NCI-H748 (cell line): Measurements from ENCODE around the gene JSRP1.

Experiments used
- DNase-seq: peaks from one replicate; lab custom pipeline; 2025; ENCODE audit not compliant: unreplicated experiment; lab: John Stamatoyannopoulos, UW

Gene JSRP1, protein sequence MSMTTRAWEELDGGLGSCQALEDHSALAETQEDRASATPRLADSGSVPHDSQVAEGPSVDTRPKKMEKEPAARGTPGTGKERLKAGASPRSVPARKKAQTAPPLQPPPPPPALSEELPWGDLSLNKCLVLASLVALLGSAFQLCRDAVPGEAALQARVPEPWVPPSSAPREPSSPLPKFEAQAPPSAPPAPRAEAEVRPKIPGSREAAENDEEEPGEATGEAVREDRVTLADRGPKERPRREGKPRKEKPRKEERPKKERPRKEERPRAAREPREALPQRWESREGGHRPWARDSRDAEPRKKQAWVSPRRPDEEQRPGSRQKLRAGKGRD

DNA sequence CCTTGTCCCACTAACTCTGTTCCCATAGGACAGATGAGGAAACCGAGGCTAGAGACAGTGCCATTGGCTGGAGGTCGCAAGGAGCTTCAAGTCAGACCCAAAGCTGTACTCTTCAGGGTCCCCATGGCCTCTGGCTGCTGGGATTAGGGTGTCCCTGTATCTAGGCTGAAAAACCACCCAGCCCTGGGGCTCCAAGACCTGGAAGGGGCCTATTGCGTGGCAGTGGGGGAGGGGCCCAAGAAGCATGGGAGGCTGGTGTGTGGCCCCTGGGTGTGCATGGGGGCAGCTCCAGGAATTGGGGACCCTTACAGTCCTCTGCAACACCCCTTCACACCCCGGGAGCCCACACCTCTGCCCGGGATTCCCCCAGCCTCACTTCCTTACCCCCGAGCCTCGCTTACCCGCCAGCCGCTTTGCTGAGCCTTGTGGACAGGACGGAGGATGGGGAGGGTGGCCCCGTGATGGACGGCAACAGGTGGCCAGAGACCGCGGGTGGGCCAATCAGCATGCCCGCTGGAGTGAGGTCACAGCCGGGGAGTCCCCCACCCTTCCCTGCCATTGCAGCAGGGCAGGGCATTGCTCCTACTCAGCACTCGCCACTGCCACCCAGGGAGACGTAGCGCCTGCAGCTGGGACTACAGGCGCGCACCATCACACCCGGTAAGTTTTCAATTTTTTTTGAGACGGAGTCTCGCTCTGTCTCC lies at the start of gene JSRP1:
Gene JSRP1, minus strand, starts transcription at position 436 of the 704 bp plus-strand sequence. CDS start 1,103 bp downstream, outside the sequence.
- DNase-seq: no peak

DNA sequence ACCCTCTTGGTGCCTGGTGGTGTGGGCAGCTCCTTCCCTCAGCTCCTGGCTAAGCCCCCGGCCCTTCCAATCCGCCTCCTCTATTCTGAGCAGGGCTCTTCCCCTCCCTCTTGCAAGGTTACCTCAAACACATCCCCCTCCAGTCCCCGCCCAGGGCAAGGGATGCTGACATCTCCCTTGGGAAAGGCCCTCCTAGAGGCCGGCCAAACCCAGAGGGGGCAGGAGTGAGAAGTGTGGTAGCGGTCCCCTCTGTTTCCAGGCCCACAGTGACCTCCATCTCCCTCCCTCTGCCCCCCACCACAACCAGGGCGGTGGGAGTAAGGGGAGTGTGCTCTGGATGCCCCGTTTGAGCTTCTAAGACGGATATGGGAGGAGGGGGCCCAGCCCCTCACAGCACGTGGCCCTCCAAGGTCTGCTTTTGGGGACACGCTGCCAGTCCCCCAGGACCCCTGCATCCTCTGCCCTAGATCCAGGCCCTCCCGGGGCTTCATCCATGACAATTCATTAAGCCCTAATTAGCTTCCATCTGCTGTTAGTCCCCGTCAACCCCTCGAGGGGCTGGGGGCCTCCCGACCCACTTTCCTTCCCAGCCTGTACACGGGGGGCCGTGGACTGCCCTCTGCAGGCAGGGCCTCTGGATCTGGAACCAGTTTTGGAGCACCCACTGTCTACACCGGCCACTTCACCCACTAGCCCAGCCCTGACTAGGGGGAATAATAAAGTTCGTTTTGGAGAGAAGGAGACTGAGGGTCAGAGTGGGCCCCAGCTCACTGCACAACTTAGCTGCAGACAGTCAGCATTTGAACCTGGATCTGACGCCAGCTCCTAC lies 49.4 kb upstream of the JSRP1 start:
- no peak for DNase-seq

DNA sequence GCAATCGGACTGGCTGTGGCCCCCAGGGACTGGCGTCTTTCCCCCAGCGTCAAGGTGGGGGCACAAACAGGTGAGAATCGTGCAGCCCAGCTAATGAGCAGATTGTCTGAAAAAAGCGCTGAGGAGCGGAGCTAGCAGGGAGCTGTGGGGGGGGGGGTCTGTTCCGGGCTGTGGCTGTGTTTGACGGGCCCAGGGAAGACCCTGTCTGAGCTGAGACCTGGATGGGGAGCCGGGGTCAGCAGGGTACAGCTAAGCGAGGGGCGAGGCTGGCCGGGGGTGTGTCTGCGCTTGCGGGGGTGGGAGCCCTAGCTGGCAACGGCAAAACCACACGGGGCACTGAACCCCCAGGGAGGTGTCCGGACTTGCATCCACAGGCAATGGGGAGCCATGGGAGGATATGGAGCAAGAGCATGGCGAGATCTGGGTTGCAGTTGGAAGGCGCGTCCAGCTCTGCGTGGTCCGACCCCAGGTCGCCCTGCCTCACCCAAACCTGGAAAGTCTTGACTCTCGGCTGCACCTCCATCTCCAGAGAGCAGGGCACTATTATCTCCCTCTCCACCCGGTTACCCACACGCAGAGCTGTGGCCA lies 47.1 kb upstream of the JSRP1 start:
- no peak for DNase-seq

DNA sequence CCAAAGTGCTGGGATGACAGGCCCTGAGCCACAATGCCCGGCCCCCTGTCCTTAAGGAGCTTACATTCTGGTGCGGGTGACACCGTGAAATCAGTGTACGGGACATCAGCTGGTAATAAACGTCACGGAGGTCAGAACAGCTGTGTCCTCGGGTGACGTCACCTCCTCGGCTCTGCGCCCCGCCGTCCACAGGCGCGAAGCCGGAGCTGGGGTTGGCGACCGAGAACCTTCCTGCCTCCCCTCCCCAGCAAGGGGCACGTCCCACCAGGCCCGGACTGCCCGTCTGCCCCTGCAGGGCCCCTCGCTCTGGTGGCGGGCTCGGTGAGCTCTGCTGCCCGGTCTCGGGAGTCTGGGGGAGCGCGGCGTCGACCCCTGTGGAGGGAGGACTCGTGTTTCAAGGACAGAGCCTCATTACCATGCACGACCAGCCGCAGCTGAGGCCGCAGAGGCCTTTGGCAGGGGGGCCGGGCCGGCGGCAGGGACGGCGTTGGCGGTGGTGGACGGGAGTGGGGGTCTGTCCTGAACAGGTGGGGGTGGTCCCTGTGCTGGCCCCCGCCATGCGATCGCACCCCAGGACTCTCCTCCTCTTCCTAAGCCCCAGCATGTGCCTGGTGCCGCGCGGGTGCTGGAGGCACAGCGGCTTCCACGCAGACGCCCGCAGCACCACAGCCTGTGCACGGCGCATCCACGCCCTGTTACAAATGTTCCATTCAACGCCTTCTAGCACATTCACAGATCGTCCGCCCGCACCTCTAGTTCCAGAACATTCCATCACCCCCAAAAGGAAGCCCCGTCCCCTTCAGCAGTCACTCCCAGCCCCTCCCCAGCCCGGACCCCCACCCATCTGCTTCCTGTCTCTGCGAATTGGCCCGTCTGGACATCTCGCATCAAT lies 46.3 kb upstream of the JSRP1 start:
- DNase-seq: no peak

DNA sequence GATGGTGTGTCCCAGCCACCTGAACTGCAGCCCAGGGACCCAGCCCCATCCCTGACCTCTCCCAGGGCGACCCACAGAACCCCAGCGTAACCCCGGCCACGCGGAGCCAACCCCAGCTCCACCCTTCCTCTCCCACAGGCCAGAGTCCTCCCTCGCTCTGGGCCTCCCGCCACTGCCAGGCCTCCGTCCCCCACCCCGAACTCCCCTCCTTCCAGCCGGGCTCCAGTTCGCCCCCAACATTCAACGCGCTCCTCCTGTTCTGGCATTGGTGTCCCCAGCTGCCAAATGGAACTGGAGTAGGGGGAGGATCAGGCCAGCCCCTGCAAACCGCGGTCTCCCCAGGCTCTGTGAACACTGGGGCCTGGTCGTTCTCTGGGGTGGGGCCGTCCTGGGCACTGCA lies 44.3 kb upstream of the JSRP1 start:
- no peak for DNase-seq

DNA sequence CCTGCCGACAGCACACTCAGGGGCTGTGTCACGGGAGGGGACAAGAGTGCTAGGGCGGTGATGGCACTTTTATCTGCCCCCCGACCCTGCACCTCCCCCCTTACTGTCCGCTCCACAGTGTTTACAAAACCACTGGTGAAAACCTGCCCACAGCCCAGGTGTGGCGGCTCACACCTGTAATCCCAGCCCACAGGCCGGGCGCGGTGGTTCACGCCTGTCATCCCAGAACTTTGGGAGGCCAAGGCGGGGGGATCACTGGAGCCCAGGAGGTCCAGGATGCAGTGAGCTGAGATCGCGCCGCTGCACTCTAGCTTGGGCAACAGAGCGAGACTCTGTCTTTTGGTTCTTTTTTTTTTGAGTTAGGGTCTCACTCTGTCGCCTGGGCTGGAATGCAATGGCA lies 39.9 kb upstream of the JSRP1 start:
- no peak for DNase-seq

DNA sequence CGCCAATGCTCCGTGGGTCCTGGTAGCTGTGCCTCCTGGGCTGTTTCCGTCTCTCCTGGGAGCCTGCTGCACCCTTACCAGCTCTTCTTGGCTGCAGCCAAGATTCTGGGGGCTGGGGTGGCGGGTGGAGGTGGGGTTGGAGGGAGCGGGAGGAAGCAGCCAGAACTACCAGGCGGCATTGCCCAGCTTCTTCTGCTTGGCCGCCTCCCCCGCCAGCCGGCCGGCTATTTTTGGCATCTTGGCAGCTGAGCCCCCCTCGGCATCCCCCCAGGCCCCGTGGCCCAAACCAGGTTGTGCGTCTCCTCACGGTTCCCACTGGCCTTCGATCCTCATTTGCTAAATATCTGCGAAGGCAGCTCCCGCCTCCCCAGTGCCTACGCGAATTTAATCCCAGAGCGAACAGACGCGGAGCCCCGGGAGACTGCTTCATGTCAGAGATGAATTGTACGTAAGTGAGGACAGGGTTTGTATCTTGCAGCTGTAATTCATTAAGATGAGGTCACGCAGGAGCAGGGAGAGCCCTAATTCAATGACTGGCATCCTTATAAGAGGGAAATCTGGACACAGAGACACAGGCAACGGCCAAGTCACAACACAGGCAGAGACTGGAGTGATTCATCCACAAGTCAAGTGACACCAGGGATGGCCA lies 38.6 kb upstream of the JSRP1 start:
- no peak for DNase-seq

DNA sequence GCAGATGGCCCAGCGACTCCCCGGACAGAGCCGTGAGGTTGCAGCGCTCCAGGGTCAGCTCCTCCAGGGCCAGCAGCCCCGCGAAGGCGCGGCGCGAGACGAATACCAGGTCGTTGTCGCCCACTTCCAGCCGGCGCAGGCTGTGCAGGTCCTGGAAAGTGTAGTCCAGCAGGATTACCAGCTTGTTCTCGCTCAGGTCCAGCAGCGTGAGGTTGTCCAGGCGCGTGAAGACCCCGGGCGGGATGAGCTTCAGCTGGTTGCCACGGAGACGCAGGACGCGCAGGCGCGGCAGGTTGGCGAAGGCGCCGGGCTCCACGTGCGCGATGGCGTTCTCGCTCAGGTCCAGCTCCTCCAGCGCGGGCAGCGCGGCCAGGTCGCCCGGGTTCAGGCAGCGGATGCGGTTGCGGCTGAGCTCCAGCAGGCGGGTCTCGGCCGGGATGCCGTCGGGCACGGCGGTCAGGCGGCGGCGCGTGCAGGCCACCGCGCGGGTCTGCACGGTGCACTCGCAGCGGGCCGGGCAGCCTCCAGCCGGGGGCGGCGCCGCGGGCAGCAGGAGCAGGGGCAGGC lies 35.1 kb upstream of the JSRP1 start:
- DNase-seq: peak; percentile 75

DNA sequence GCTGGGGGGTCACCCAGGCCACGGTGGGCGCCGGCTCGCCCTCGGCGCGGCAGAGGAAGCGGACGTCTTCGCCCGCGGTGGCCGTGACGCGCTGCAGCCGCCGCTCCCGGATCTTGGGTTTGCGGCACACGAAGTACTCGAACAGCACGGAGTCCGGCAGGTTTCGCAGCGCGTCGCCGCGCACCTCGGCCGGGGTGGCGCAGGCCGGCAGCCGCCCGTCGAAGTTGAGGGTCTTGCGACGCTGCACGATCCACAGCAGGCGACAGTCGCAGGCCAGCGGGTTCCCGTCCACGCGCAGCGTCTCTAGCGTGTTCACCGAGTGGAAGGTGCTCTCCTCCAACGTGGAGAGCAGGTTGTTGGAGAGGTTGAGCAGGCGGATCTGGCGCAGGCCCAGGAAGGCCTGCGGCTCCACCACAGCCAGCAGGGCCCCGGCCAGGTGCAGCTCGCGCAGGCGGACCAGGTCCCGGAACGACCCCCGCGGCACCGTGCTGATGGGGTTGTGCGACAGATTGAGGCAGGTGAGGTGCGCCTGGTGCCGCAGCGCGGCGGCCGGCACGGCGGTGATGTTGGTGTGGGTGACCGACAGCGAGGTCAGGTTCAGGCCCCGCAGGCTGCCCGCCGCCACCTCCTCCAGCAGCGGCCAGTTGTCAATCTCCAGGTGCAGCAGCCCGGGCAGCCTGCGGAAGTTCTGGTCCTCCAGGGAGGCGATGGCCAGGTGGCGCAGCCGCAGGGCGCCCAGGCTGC lies 34.4 kb upstream of the JSRP1 start:
- DNase-seq: peak; percentile 66

DNA sequence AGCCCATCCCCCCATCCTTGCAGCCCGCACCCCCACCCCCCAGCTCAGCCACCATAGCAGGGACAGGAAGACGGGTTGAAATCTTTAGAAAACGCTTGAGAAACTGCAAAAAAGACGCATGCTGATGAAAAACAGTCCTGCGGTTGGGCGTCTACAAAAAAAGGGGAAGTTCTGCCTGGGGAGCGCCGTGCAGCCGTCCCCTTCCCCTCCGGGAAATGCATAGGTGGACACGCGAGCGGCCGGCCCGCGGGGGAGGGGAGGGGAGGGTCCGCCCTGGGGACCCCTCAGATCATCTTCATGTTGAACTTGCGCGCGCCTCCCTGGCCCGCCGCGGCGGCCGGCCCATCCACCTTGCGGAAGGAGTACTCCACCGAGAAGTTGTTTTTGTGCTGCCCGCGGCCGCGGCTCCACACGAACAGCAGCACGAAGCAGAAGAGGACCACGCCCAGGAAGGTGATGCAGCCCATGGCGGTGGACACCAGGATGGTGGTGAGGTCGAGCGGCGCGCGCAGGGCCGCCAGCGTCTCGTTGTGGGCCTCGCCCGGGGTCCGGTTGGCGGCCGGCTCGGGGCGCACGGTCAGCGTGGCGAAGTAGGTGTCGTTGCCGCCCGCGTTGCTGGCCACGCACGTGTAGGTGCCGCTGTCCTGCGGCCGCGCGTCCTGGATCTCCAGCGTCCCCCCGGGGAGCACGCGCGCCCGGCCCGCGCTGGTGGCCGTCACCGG lies 33.7 kb upstream of the JSRP1 start:
- peak; percentile 60 for DNase-seq

DNA sequence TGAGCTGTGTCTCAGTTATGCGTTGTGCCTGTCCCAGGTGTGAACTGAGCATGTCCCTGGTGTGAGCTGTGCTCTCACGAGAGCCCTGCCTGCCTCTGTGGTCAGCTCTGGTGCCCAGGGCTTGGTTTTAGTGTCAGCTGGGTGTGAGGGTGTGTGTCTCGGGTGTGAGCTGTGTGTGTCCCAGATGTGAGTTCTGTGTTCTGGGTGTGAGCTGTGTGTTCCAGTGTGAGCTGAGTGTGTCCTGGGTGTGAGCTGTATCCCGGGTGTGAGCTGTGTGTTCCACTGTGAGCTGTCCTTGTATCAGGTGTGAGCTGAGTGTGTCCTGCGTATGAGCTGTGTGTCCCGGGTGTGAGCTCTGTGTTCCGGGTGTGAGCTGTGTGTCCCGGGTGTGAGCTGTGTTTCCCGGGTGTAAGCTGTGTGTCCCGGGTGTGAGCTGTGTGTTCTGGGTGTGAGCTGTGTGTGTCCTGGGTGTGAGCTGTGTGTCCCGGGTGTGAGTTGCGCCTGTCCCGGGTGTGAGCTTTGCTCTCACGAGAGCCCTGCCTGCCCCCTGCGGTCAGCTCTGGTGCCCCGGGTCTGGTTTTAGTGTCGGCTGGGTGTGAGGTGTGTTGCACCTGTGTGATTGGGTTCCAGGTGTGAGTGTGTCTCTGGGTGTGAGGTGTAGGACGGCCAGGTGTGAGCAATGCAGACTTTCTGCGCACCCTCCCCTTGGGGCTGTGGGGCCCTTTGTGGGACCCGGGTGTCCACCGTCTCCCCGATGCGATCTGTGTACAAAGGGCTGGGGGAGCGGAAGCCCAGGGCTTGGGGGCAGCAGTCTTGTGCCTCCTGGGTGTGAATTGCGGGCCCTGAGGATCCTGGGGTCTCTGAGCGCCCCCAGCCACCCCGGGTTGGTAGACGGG lies 32.8 kb upstream of the JSRP1 start:
- DNase-seq: no peak

DNA sequence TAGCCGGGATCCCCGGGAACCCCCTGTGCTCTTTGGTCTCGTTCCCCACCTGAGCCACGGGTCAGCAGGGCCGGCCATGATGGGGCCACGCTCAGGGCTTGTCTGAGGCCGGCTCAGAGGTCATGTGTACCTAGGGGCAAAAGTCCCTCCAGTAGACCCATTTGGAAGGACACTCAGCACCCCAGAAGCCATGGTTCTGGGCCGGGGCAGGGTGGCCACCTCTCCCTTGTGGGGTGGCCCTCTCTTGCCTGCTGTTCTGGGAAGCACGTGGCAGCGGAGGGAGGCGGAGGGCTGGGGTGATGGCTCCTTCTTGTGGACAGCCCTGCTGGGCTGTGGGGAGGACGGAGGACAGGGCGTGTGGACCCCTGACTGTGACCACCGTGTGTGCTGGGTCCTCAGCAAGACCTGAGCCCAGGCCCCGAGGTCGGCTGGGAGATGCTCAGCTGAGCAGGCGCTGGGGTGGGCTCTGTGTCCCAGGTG lies 32.2 kb upstream of the JSRP1 start:
- DNase-seq: no peak

DNA sequence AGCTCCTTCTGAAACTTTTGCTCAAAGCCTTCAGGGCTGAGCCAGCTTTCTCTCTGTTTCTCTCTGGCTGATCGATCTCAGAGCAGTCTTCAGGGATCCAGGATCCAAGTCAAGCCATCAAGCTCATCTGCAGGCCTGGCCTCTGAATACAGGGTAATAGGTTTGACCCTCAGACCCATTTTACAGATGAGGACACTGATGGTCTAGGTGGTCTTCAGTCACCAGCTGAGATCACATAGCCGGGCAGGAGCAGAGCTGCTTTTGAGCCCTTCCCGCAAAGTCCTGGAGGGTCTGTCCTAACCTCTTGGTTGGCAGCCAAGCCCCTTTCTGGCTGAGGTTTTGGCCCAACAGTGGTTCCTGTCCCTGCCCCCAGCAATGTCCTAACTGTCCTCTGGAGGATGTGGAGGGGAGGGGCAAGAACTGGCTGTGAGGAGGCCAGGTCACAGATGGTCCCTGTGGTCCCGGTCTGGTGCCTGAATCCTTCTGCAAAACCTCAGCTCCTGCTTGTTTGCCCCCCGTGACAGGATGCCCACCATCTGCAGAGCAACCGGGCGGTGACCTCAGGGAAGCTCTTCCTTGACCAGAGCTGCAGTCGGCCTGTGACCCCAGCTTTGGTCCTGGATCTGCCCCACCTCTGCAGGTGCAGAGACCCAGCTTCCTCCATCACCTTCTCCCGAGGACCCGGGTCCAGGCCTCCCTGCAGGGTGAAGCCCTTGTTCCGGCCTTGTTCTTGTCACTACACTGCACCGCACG lies 31.5 kb upstream of the JSRP1 start:
- DNase-seq: no peak

DNA sequence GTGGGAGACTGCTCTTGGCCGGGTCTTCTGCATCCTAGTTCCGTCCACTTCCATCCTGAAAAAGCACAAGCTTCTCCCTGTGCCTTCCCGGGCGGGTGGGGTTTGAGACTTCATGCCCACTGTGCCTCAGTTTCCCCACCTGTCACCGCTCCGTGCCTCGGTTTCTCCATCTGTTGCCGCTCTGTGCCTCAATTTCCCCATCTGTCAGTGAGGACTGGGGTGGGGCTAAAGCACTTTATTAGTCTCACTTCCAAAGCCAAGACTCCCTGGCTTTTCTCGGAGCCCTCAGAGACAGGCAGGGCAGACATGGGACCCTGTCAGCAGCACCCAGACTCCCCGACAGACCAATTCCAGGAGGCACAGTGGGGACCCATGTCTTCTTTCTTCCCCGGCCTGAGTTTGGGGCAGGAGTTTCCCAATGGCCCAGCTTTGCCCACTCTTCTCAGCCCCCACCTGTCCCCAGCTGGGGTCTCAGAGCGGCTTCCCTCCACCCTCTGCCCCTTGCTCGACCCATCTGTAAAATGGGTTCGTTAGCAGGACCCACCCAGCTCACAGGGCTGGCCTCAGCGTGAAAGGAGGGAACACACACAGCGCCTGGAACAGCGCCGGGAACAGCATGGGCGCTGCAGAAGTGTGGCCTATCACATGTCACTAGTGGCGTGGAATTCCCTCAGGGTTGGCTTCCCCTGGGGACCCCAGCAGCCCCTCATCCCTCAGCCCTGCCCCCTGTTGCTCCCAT lies 30.4 kb upstream of the JSRP1 start:
- no peak for DNase-seq

DNA sequence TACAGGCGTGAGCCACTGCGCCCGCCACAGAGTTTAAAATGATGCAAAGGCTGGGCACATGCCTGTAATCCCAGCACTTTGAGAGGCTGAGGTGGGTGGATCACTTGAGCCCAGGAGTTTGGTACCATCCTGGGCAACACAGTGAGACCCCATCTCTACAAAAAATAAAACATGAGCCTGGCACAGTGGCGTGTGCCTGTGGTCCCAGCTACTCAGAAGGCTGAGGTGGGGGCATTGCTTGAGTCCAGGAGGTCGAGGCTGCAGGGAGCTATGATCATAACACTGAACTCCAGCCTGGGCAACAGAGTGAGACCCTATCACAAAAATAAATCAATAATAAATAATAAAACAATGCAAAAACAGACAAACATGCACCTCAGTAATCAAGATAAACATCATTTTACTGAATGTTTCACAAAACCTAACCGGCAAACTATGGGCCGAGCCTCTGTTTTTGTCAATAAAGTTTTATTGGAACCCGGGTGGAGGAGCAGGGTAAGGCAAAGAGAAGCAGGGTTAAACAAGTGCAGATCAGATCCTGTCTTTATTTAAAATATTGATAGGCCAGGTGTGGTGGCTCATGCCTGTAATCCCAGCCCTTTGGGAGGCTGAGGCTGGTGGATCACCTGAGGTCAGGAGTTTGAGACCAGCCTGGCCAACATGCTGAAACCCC lies 27.8 kb upstream of the JSRP1 start:
- no peak for DNase-seq
